ENCODE data around the gene SH3PXD2A.

DNA sequence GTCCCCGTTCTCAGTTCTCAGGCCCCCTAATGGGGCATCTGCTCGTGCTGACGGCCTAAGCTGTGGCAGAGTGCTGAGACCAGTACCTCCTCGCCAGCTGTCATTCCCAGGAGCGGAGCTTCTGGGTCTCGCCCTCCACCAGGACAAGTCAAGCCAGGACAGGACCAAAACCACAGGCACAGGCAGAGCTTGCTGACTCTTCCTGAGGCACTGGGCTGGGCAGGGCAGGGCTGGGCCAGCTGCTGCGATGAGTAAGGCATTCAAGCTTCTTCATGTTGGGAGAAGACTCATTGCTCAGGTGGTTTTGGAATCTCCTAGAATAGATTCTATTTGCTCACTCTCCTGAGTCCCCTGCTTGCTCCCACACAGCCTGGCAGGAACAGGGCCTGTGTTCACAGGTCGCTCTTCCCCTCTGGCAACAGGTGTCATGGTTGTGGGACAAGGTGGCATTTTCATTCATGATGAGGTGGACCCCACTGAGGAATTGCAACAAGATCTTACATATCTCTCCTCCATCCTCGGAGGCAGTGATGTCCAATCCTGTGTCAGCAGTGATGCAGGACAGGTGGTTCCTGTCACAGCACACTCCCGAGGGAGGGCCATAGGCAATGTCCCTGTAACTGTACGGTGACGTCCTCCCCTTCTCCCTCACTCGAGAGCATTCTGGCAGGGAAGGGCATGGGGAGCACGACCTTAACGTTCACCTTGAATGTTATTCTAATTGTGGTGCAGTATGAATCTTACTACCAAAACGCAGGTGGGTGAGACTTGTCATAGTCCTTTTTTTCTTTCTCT, 17.0 kb upstream of the SH3PXD2A start:
- TF ChIP-seq, protein P1, sequence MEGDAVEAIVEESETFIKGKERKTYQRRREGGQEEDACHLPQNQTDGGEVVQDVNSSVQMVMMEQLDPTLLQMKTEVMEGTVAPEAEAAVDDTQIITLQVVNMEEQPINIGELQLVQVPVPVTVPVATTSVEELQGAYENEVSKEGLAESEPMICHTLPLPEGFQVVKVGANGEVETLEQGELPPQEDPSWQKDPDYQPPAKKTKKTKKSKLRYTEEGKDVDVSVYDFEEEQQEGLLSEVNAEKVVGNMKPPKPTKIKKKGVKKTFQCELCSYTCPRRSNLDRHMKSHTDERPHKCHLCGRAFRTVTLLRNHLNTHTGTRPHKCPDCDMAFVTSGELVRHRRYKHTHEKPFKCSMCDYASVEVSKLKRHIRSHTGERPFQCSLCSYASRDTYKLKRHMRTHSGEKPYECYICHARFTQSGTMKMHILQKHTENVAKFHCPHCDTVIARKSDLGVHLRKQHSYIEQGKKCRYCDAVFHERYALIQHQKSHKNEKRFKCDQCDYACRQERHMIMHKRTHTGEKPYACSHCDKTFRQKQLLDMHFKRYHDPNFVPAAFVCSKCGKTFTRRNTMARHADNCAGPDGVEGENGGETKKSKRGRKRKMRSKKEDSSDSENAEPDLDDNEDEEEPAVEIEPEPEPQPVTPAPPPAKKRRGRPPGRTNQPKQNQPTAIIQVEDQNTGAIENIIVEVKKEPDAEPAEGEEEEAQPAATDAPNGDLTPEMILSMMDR (IDR thresholded peaks at IDR 0.05 in 4 of 5, conservative IDR thresholded peaks at IDR 0.05 in 1 of 5): no peak
- no peak for TF ChIP-seq POLR2A (IDR thresholded peaks at IDR 0.05)

All from gastrocnemius medialis (tissue), 4 donors.